NCI-H524 (cell line): ENCODE measurements around the gene IRX6.

Experiments
- DNase-seq, 2 experiments: peaks; one replicate each; lab custom pipeline; 2025; lab: John Stamatoyannopoulos, UW

The IRX6 gene

GRCh38 chr16:55323637-55324271, at the start of gene IRX6:
TSS of gene IRX6 (plus strand) at chr16:55324203. CDS start at chr16:55325092, 889 bp downstream.
- DNase-seq = peak in 1 of 2 experiments; percentile 62

DNA sequence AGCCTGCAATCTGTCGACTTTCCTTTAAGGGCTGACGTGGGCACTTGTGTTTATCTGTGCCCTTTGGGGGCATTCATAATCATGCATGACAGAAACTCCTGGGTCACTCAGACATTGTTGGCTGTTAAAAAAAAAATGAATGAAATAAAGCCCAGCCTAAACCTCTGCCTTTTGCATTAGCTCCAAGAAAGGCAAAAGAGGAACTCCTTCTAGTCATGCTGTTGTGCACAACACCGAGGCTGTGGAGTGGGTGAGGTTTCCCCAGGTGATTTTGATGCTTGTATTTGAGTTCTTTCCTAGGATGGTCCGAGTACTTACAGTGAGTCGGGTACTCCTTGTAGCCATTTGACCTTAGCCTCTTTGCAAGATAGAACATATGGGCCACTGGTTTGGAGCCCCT, 49.6 kb upstream of the IRX6 start:
- DNase-seq = no peak

GRCh38 chr16:55275167-55275566, 48.8 kb upstream of the IRX6 start:
- no peak for DNase-seq

DNA sequence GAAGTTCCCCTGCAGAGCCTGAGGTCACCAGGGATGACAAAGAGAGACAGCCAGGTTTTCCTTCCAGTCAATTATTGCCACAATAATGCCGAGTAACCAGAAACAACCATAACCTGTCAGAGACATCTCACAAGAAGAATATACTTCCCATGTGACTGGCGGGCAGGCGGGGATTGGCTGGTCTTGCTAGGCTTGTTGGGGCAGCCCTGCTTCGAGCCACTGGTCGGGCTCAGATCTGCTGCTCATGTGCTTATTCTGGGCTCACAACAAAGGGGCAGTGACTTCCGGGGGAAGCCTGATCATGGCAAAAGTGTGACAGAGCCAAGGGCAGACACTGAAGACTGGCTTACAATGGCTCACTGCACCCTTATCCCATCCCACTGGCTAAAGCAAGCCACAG, 48.1 kb upstream of the IRX6 start:
- DNase-seq = no peak

GRCh38 chr16:55277536-55277935, 46.5 kb upstream of the IRX6 start:
- DNase-seq = no peak

GRCh38 chr16:55279598-55279997, 44.4 kb upstream of the IRX6 start:
- no peak for DNase-seq

GRCh38 chr16:55280587-55280986, 43.4 kb upstream of the IRX6 start:
- DNase-seq = no peak

DNA sequence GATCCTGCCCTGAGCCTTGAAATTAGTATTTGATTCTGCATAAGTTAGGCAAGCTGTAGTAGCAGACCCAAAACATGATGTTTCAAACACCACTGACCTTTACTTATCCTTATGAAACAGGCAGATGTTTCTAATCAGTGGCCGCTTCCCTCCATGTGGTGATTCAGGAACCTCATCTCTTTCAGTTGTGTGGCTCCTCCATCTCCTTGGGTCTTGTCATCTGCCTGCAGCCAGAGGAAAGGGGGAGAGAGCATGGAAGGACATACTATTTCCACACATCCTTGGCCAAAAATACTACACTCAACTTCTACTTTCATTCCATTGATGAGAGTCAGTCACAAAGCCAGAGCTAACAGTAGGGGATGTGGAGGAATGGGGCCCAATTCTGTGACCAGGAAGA, 41.6 kb upstream of the IRX6 start:
- no peak for DNase-seq

DNA sequence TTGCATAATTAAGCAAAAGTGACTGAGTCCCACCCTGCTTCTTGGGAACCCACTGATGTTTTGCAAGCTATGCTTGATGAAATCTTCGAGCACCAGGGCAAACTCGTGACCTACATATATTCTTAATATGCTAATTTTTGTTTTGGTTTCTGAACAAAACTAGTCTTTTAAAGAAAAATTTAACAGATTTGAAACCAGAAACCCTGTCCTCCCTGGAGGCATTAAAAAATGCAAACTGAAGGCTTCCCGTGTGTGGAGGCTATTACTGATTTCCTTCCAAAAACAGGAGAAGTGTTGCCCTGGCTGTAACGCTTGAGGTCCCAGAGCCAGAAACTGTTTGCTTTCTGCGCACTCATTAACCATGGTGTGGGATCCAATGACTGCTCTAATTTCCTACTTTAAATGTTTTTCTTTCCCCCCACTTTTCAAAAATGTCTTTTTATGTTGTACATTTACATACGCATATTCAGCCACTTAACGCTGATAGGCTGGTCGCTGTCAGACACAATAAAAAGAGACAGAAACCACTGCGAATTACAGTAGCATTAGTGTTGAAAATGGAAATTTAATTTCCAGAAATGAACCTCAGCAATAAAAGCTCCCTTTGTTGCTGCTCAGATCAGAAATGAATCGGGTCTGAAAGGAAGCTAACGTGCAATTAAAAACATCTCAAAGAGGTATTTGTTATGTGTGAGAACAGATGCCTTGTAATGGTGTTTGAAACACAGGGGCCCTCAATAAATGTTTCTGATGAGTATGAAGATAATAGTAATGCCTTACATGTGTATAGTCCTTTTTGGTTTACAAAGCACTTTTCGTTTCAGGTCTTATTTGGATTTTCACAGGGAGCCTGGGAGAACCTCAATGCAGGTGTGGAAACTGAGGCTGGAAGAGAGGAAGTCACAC, 39.9 kb upstream of the IRX6 start:
- DNase-seq = no peak

DNA sequence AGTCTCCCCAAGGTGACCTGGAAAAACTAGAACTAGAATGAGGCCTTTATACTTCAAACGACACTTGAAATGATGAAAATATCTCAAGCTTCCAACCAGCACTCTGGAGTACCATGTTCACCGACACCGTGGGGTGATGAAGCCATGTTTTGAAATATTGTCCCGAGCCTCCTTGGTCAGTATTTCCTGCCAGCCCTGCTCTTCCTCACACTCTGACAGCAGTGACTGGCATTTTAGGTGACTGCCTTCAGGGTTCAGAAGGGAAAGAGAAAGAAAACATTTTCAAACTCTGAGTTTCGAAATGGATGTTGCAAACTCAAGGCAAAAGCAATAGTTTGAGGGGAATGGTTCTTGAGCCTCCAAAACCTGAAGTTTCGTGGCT, 39.3 kb upstream of the IRX6 start:
- no peak for DNase-seq

GRCh38 chr16:55285586-55285985, 38.4 kb upstream of the IRX6 start:
- no peak for DNase-seq

DNA sequence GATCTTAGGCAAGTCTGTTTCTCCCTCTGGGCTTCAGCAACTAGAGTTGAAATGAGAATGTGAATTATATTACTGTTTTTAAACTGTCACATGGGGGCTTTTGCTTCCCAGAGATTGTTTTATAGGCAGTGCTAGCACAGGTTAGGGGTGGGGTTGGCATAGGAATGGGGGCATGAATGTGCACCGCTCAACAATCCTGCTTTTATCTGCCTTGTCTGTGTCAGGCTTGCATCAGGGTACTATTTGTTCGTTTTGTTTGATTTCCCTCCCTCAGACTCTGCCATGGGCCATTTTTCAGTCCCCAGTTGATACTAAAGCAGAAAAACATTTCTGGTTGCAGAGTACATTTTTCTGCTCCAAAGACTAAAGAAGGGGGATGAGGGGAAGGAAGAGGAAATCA, 34.6 kb upstream of the IRX6 start:
- no peak for DNase-seq

GRCh38 chr16:55291847-55292246, 32.2 kb upstream of the IRX6 start:
- no peak for DNase-seq

DNA sequence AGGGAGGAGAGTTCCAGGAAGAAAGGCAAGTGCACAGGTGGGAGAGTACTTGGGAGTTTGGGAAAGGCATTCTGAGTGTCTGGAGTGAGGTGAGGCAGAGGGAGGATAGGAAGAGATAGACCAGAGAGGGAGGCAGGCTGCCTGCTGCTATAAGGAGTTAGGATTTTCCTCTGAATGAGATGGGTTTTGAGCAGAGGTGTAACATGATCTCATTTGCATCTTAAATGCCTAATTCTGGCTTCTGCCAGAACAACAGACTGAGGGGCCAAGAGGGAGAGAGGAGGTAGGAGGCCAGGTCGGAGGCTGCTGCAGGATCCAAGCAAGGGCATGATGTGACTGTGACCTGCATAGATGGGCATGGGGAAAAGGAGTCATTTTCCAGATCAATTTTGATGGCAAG, 31.5 kb upstream of the IRX6 start:
- peak; percentile 20 to 84 for DNase-seq

DNA sequence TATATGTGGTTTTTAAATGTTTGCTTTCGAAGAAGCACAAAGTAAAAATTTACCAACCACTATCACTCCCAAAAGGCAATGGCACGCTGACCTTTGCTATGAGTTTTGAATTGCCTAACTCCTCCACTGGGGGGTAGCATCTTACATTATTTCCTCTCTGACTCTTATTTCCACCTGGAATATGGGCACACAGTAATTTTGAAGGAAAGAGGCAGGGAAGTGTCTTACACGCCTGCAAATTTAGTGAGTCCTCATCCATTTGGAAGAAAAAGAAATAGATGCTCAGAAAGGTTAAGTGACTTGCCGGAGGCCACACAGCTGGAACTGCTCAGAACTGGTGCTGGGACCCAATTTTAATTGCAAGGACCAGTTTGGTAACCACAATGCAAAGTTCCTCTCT, 29.9 kb upstream of the IRX6 start:
- DNase-seq = no peak

GRCh38 chr16:55294931-55295342, 29.1 kb upstream of the IRX6 start:
- no peak for DNase-seq

GRCh38 chr16:55297062-55297909, 26.7 kb upstream of the IRX6 start:
- DNase-seq = peak; percentile 80 to 93

DNA sequence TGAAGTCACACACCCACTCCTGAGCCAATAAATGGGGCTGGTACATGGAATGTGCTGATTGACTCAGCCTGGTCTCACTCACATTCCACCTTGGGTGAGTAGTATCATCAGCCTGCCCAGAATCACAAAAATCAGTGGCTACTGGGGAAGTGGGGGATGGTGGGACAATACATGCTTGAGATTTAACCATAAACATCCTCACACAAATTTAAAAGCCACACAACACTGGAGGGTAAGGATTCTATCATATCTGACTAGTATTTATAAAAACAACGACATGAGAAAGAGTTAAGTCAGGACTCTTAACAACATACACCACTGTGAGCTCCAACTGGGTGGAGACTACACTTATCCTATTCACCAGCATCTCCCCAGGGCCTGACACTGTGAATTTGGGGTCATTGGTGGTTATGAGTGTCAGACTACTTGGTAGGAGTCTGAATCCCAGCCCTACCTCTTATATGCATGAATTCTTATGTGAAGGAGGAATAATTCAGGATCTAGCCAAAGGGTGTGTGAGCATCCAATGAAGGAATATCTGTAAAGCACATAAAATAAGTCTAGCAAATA, 26.0 kb upstream of the IRX6 start:
- no peak for DNase-seq

- no peak for DNase-seq
Measured at GRCh38 chr16:55301385-55302008, 22.5 kb upstream of the IRX6 start.

GRCh38 chr16:55302635-55303034, 21.4 kb upstream of the IRX6 start:
- no peak for DNase-seq

DNA sequence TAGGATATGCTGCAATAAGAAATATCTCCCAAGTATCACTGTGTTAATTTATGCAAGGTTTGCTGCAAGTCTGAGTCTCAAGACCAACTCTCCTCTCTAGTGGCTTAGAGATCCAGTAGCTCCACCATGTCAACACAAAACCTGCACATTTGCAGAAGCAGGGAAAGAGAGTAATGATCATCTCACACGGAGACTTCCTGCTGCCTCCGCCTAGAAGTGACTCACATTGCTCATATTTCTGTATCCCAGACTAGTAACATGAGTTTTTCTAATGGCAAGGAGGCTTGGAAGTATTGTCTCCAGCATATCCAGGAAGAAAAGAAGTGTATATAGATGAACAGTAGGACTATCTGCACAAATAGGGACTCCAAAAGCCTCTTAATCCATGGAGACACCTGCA, 15.0 kb upstream of the IRX6 start:
- no peak for DNase-seq

DNA sequence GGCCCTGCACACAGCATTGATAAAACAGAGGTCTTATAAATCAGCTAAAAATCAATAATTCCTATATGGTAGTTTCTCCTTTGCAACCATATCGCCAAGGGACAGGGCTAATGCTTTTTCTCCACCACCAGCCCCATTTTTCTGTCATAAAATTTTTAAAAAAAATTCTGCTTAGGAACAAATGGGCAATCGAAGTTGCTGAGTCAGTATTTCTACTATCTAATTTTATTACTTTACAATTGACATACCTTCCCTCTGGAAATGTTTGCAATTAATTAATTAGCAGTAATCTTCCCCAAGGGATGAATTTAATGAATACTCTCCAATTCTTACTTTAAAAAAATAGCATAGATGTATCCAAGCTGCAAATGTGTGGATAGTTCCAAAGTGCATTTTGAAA, 1.7 kb upstream of the IRX6 start:
- no peak for DNase-seq
